ENCODE measurements around the gene ICAM3. TPM values are rescaled to one million over a fixed set of nuclear protein-coding genes. Genes with fewer than 3 reads are reported as not detected.

Gene ICAM3
- polyA plus RNA-seq, 4 donors = 7.8 to 11.3 (median 8.9) TPM

DNA sequence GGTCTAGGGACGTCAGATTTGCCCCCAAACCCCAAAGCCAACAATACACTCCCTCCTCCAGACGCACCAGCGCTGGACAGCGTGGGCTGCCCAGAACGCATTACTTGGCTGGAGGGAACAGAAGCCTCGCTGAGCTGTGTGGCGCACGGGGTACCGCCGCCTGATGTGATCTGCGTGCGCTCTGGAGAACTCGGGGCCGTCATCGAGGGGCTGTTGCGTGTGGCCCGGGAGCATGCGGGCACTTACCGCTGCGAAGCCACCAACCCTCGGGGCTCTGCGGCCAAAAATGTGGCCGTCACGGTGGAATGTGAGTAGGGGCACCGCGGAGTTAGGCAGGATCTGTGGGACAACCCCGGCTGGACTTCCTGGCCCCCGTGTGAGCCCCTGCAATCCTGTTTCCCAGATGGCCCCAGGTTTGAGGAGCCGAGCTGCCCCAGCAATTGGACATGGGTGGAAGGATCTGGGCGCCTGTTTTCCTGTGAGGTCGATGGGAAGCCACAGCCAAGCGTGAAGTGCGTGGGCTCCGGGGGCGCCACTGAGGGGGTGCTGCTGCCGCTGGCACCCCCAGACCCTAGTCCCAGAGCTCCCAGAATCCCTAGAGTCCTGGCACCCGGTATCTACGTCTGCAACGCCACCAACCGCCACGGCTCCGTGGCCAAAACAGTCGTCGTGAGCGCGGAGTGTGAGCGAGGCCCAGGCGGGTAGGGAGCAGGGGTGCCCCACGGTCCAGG is 45.6 kb downstream of the ICAM3 start:
- no peak for DNase-seq (ENCODE audit: low read depth in 4 of 4, low spot score in 3 of 4)

GRCh38 chr19:10292789-10293636 is 46.4 kb downstream of the ICAM3 start:
- DNase-seq (ENCODE audit: low read depth in 4 of 4, low spot score in 3 of 4) = no peak

DNA sequence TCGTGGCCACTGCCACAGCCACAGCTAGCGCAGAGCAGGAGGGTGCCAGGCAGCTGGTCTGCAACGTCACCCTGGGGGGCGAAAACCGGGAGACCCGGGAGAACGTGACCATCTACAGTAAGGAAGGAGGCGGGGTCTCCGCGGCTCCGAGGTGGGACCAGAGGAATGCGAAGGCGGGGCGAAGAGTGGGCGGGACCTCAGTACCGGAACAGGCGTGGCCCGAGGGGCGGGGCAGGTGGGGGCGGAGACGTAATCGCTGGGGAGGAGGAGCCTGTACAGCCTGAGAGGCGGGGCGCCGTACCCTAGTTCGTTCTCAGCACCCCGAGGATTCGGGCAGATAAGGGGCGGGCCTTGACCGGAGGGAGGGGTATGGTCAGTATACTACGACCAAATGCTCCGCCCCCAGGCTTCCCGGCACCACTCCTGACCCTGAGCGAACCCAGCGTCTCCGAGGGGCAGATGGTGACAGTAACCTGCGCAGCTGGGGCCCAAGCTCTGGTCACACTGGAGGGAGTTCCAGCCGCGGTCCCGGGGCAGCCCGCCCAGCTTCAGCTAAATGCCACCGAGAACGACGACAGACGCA is 47.1 kb downstream of the ICAM3 start:
- no peak for DNase-seq (ENCODE audit: low read depth in 4 of 4, low spot score in 3 of 4)

DNA sequence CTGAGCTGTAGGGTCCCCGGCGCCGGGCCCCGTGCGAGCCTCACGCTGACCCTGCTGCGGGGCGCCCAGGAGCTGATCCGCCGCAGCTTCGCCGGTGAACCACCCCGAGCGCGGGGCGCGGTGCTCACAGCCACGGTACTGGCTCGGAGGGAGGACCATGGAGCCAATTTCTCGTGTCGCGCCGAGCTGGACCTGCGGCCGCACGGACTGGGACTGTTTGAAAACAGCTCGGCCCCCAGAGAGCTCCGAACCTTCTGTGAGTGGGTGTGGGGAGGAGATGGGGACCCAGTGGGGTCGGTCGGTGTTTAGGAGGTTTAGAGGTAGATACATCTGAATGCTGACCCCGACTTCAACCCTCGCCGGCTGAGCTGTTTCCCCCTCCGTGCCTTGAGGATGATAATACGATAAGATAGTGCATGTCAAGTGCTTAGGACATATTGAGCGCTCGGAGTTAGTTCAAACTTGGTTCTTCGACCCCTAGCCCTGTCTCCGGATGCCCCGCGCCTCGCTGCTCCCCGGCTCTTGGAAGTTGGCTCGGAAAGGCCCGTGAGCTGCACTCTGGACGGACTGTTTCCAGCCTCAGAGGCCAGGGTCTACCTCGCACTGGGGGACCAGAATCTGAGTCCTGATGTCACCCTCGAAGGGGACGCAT is 47.7 kb downstream of the ICAM3 start:
- DNase-seq (ENCODE audit: low read depth in 4 of 4, low spot score in 3 of 4) = no peak

DNA sequence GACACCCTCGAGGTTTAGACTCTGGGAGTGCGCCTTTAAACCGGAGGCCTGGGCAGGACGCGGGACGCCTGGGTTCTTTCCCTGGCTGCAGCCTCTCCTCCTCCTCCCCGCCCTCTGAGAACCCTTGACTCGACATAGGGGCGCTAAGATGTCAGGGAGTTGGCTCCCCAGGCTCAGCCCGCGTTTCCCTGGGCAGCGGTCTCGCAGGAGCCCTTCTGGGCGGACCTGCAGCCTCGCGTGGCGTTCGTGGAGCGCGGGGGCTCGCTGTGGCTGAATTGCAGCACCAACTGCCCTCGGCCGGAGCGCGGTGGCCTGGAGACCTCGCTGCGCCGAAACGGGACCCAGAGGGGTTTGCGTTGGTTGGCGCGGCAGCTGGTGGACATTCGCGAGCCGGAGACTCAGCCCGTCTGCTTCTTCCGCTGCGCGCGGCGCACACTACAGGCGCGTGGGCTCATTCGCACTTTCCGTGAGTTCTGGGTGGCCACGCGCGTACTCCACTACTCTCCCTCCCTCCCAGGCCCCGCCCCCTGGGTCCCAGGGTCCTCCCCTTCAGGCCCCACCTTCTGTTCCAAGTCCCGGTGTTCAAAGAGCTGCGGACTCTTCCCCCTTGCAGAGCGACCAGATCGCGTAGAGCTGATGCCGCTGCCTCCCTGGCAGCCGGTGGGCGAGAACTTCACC is 48.4 kb downstream of the ICAM3 start:
- DNase-seq (ENCODE audit: low read depth in 4 of 4, low spot score in 3 of 4) = no peak

GRCh38 chr19:10290357-10290875 is 49.0 kb downstream of the ICAM3 start:
- DNase-seq (ENCODE audit: low read depth in 4 of 4, low spot score in 3 of 4) = no peak

DNA sequence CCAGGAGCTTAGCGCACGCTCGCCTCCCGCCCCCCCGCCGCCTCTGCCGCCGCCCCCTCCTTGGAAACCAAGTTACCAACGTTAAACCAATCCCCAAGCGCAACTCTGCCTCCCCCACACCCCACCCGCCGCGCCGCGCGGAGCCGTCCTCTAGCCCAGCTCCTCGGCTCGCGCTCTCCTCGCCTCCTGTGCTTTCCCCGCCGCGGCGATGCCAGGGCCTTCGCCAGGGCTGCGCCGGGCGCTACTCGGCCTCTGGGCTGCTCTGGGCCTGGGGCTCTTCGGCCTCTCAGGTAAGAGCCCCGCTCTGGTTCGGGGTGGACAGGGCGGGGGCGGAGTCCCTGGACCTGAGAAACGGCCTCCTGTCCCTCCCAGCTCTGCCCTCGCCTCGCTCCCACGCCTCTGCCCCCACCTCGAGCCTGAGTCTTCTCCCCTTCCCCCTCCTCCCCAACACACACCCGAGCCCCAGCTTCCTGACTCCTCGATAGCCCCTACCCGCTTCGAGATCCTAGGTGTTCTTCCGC is 49.5 kb downstream of the ICAM3 start, which contains the start of gene ICAM5:
ICAM5 (plus strand) TSS at position 117 of the 521 bp plus-strand sequence; CDS start at position 209, 92 bp downstream.
- no peak for DNase-seq (ENCODE audit: low read depth in 4 of 4, low spot score in 3 of 4)

GRCh38 chr19:10289167-10289835 is 50.1 kb downstream of the ICAM3 start:
- no peak for DNase-seq (ENCODE audit: low read depth in 4 of 4, low spot score in 3 of 4)

- no peak for DNase-seq (ENCODE audit: low read depth in 4 of 4, low spot score in 3 of 4)
Observed at GRCh38 chr19:10288662-10289166, 50.7 kb downstream of the ICAM3 start.

- DNase-seq (ENCODE audit: low read depth in 4 of 4, low spot score in 3 of 4) = peak in 2 of 4 donors; percentile 68 to 79
Observed at GRCh38 chr19:10286803-10287737, 52.4 kb downstream of the ICAM3 start, which contains the start of gene ICAM4. Gene ICAM4 (plus strand): TSS chr19:10286955. CDS start chr19:10287013, 58 bp downstream.

DNA sequence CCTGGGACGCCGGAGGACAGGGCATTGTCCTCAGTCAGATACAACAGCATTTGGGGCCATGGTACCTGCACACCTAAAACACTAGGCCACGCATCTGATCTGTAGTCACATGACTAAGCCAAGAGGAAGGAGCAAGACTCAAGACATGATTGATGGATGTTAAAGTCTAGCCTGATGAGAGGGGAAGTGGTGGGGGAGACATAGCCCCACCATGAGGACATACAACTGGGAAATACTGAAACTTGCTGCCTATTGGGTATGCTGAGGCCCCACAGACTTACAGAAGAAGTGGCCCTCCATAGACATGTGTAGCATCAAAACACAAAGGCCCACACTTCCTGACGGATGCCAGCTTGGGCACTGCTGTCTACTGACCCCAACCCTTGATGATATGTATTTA is 54.0 kb downstream of the ICAM3 start:
- no peak for DNase-seq (ENCODE audit: low read depth in 4 of 4, low spot score in 3 of 4)

DNA sequence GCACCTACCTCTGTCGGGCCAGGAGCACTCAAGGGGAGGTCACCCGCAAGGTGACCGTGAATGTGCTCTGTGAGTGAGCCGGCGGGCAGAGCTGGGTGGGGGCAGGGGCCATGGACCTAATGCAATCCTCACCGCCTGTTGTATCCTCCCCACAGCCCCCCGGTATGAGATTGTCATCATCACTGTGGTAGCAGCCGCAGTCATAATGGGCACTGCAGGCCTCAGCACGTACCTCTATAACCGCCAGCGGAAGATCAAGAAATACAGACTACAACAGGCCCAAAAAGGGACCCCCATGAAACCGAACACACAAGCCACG is 54.5 kb downstream of the ICAM3 start:
- DNase-seq (ENCODE audit: low read depth in 4 of 4, low spot score in 3 of 4) = no peak

GRCh38 chr19:10284065-10284959 is 55.1 kb downstream of the ICAM3 start:
- no peak for DNase-seq (ENCODE audit: low read depth in 4 of 4, low spot score in 3 of 4)
